ENCODE data around the gene EIF1AD. TPM values are rescaled to one million over a fixed set of nuclear protein-coding genes. Genes with fewer than 3 reads are reported as not detected.
A peak's percentile ranks its signal among the peaks of the same experiment; 100 is the strongest.
"Not testable (repeated sequence)": the region's sequence is repeated elsewhere in the genome, so short reads cannot be mapped to it uniquely, and the experiment has no call there.

EIF1AD gene
- total RNA-seq, 1 experiment from 2014 or later: 77.0 TPM

GRCh38 chr11:66011239-66011784 lies 9.4 kb upstream of the EIF1AD start:
- Histone ChIP-seq H3K4me1 (ENCODE audit: insufficient read depth, low read length) (peaks cover 49% of the 10 kb centered on the region), H4K20me1 (ENCODE audit: low read length) (no peaks in the 10 kb centered on the region), H3K27ac (ENCODE audit: low read length) (peak overlapping the region; percentile 33), H3K4me2 (ENCODE audit: low read length) (peak overlapping the region; percentile 84), H3K79me2 (ENCODE audit: low read length) (no peaks in the 10 kb centered on the region), H3F3A (ENCODE audit: low read length, unreplicated experiment) (no peaks in the 10 kb centered on the region), H3K9me2 (replicated peaks; ENCODE audit: low read length) (no peaks in the 10 kb centered on the region), H3K4me3 (ENCODE audit: low read length) (peak overlapping the region; percentile 59), H3K36me3 (ENCODE audit: low read depth, low read length) (no peaks in the 10 kb centered on the region), H3K9ac (ENCODE audit: low read length) (no peak overlapping the region), H3K9me3 (ENCODE audit: low read length) (no peaks in the 10 kb centered on the region), H3K27me3 (ENCODE audit: low read length) (no peaks in the 10 kb centered on the region), H2AFZ (ENCODE audit: low read length) (peak overlapping the region; percentile 75)
- TF ChIP-seq EZH2phosphoT487 (IDR thresholded peaks at IDR 0.05; ENCODE audit: borderline replicate concordance, low read length) (no peak), CTCF (conservative IDR thresholded peaks at IDR 0.05; ENCODE audit: low read depth, low read length) (no peak), EZH2 (IDR thresholded peaks at IDR 0.05; ENCODE audit: low read length, unreplicated experiment) (no peak)
- ATAC-seq (peak; percentile 60), DNase-seq (peak; percentile 98)
- no TSS peak for BruUV-seq (replicated peaks)
- CTCF ChIA-PET: interaction anchor here (0.6 to 1.2 kb wide), 2 partner anchors 34 to 119 kb away, joined by 3 to 8 read pairs; no protein-coding TSS in a partner anchor
- intact Hi-C loops (cut with micrococcal nuclease): no loop called here
- POLR2A ChIA-PET (ENCODE audit: unreplicated experiment): interaction anchor here (0.6 to 0.9 kb wide), 2 partner anchors 8 to 100 kb away, joined by 3 read pairs; no protein-coding TSS in a partner anchor

- H3K27ac ChIP-seq (ENCODE audit: low read length); H4K20me1 ChIP-seq (ENCODE audit: low read length); H3K4me2 ChIP-seq (ENCODE audit: low read length); H3K79me2 ChIP-seq (ENCODE audit: low read length); H3K9ac ChIP-seq (ENCODE audit: low read length); ATAC-seq; BruUV-seq (replicated peaks); H3K36me3 ChIP-seq (ENCODE audit: low read depth, low read length); H3K27me3 ChIP-seq (ENCODE audit: low read length); H3F3A ChIP-seq (ENCODE audit: low read length, unreplicated experiment); H3K9me2 ChIP-seq (replicated peaks; ENCODE audit: low read length); CTCF ChIA-PET; POLR2A ChIA-PET (ENCODE audit: unreplicated experiment); DNase-seq; H2AFZ ChIP-seq (ENCODE audit: low read length); H3K9me3 ChIP-seq (ENCODE audit: low read length); H3K4me3 ChIP-seq (ENCODE audit: low read length); intact Hi-C loops (cut with micrococcal nuclease): not testable (repeated sequence)
- H3K4me1 ChIP-seq (ENCODE audit: insufficient read depth, low read length): peaks cover 37% of the 10 kb centered on the region
Observed at GRCh38 chr11:66010036-66010435, 8.1 kb upstream of the EIF1AD start.

GRCh38 chr11:66008468-66009101 lies 6.6 kb upstream of the EIF1AD start:
- H3K4me3 ChIP-seq (ENCODE audit: low read length): no peak overlapping the region
- intact Hi-C loops (cut with micrococcal nuclease): no loop called here
- no TSS peak for BruUV-seq (replicated peaks)

More at GRCh38 chr11:66008468-66009101, 6.6 kb upstream of the EIF1AD start:
- Histone ChIP-seq H2AFZ (ENCODE audit: low read length) (no peak overlapping the region), H3K9me3 (ENCODE audit: low read length) (no peaks in the 10 kb centered on the region), H3K36me3 (ENCODE audit: low read depth, low read length) (peaks cover 15% of the 10 kb centered on the region; the same call in 1 of the 2 replicates), H3K27ac (ENCODE audit: low read length) (no peak overlapping the region), H3K4me2 (ENCODE audit: low read length) (no peak overlapping the region), H3F3A (ENCODE audit: low read length, unreplicated experiment) (peaks cover 9% of the 10 kb centered on the region), H3K27me3 (ENCODE audit: low read length) (no peaks in the 10 kb centered on the region), H3K9ac (ENCODE audit: low read length) (no peak overlapping the region), H3K4me1 (ENCODE audit: insufficient read depth, low read length) (peaks cover 33% of the 10 kb centered on the region), H3K79me2 (ENCODE audit: low read length) (peaks cover 11% of the 10 kb centered on the region), H3K9me2 (replicated peaks; ENCODE audit: low read length) (no peaks in the 10 kb centered on the region), H4K20me1 (ENCODE audit: low read length) (no peaks in the 10 kb centered on the region)
- no peak for TF ChIP-seq EZH2phosphoT487 (IDR thresholded peaks at IDR 0.05; ENCODE audit: borderline replicate concordance, low read length)
- TF ChIP-seq EZH2 (IDR thresholded peaks at IDR 0.05; ENCODE audit: low read length, unreplicated experiment): no peak
- no peak for TF ChIP-seq CTCF (conservative IDR thresholded peaks at IDR 0.05; ENCODE audit: low read depth, low read length)
- ChIA-PET POLR2A (ENCODE audit: unreplicated experiment) (interaction anchor here (0.6 kb wide), 1 partner anchor 296 kb away, joined by 6 read pairs; no protein-coding TSS in a partner anchor), CTCF (interaction anchor here (0.5 to 0.7 kb wide), 2 partner anchors 251 to 405 kb away, joined by 3 to 4 read pairs; no protein-coding TSS in a partner anchor)
- ATAC-seq (no peak; the same call in 1 of the 2 replicates), DNase-seq (peak; percentile 53)
